Mesenchymal stem cell (in vitro differentiated cells and primary cell): ENCODE results near the gene TCEAL9.
A peak's percentile ranks its signal among the peaks of the same experiment; 100 is the strongest.
"Not testable (repeated sequence)": the region's sequence is repeated elsewhere in the genome, so short reads cannot be mapped to it uniquely, and the experiment has no call there.

Experiments
- DNase-seq: peaks from one replicate; pipeline ENCODE4 v3.0.0-alpha.2; 2013
- H2AFZ ChIP-seq: one replicate; pipeline ENCODE4 v1.6.1; 2013; ENCODE audit warnings: low read depth, mild to moderate bottlenecking, control low read depth, inconsistent platforms, low read length, moderate library complexity
- H2AK5ac ChIP-seq: 2 replicates; pipeline ENCODE4 v1.6.1; 2013; ENCODE audit warnings: low read length, moderate library complexity, mild to moderate bottlenecking, inconsistent platforms; ENCODE audit not compliant: severe bottlenecking
- H2BK120ac ChIP-seq: one replicate; pipeline ENCODE4 v1.6.1; 2013; ENCODE audit warnings: low read depth, mild to moderate bottlenecking, inconsistent platforms, low read length, moderate library complexity
- H2BK12ac ChIP-seq, 2 experiments: one replicate each; pipeline ENCODE4 v1.6.1; 2013; ENCODE audit warnings: inconsistent platforms in 2 of 2, low read length in 2 of 2, mild to moderate bottlenecking in 2 of 2, moderate library complexity in 2 of 2, control low read depth in 1 of 2
- H2BK15ac ChIP-seq: one replicate; pipeline ENCODE4 v1.6.1; 2013; ENCODE audit warnings: mild to moderate bottlenecking, low read depth, inconsistent platforms; ENCODE audit not compliant: poor library complexity, severe bottlenecking
- H2BK5ac ChIP-seq: 2 replicates; pipeline ENCODE4 v1.6.1; 2013; ENCODE audit warnings: low read depth, mild to moderate bottlenecking, low read length, control low read depth, inconsistent platforms; ENCODE audit not compliant: poor library complexity, severe bottlenecking
- H3K14ac ChIP-seq, 2 experiments: one replicate each; pipeline ENCODE4 v1.6.1; 2013; ENCODE audit warnings: inconsistent platforms in 2 of 2, low read length in 2 of 2, control low read depth in 1 of 2, mild to moderate bottlenecking in 1 of 2, moderate library complexity in 1 of 2
- H3K18ac ChIP-seq, 2 experiments: one replicate each; pipeline ENCODE4 v1.6.1; 2013; ENCODE audit warnings: inconsistent platforms in 2 of 2, low read length in 2 of 2, control low read depth in 1 of 2, low read depth in 1 of 2, mild to moderate bottlenecking in 1 of 2
- H3K23ac ChIP-seq, 2 experiments: one replicate each; pipeline ENCODE4 v1.6.1; 2013; ENCODE audit warnings: inconsistent platforms in 2 of 2, low read length in 2 of 2, mild to moderate bottlenecking in 2 of 2, moderate library complexity in 2 of 2, control low read depth in 1 of 2
- H3K27ac ChIP-seq: 2 replicates; pipeline ENCODE4 v1.5.1; 2013; ENCODE audit warnings: mild to moderate bottlenecking, moderate library complexity, low read length, control low read depth, inconsistent platforms; ENCODE audit not compliant: poor library complexity, severe bottlenecking
- H3K27me3 ChIP-seq, 2 experiments: 2 replicates each; pipeline versions ENCODE4 v1.6.1 to v1.7.0; 2013; ENCODE audit warnings: low read length in 2 of 2, mild to moderate bottlenecking in 2 of 2, moderate library complexity in 2 of 2, control low read depth in 1 of 2, inconsistent platforms in 1 of 2; ENCODE audit not compliant: control insufficient read depth in 1 of 2, insufficient read depth in 1 of 2
- H3K36me3 ChIP-seq, 2 experiments: 2 replicates each; pipeline versions ENCODE4 v1.6.1 to v1.7.0; 2013; ENCODE audit warnings: low read length in 2 of 2, control low read depth in 1 of 2, inconsistent platforms in 1 of 2, low read depth in 1 of 2, mild to moderate bottlenecking in 1 of 2; ENCODE audit not compliant: insufficient read depth in 2 of 2, control insufficient read depth in 1 of 2
- H3K4ac ChIP-seq, 2 experiments: one replicate each; pipeline ENCODE4 v1.6.1; 2013; ENCODE audit warnings: inconsistent platforms in 2 of 2, low read length in 2 of 2, mild to moderate bottlenecking in 2 of 2, moderate library complexity in 2 of 2, control low read depth in 1 of 2, low read depth in 1 of 2
- H3K4me1 ChIP-seq: 2 replicates; pipeline ENCODE4 v1.6.1; 2013; ENCODE audit warnings: low read depth, low read length, control low read depth; ENCODE audit not compliant: control insufficient read depth, insufficient read depth
- H3K4me2 ChIP-seq: 2 replicates; pipeline ENCODE4 v1.6.1; 2013; ENCODE audit warnings: low read length, mild to moderate bottlenecking, inconsistent platforms; ENCODE audit not compliant: poor library complexity, severe bottlenecking
- H3K4me3 ChIP-seq, 2 experiments: 2 replicates each; pipeline versions ENCODE4 v1.5.1 to v1.7.0; 2013; ENCODE audit warnings: low read length in 2 of 2, mild to moderate bottlenecking in 2 of 2, control low read depth in 1 of 2, low read depth in 1 of 2; ENCODE audit not compliant: insufficient read depth in 1 of 2
- H3K79me1 ChIP-seq: replicated peaks from 2 replicates; pipeline ENCODE4 v1.6.1; 2013; ENCODE audit warnings: mild to moderate bottlenecking, control low read depth, low read length, inconsistent platforms; ENCODE audit not compliant: poor library complexity, severe bottlenecking
- H3K9ac ChIP-seq: 2 replicates; pipeline ENCODE4 v1.7.0; 2013; ENCODE audit warnings: mild to moderate bottlenecking, low read length, moderate library complexity
- H3K9me3 ChIP-seq: 2 replicates; pipeline ENCODE4 v1.7.0; 2013; ENCODE audit warnings: mild to moderate bottlenecking, low read length; ENCODE audit not compliant: control insufficient read depth
- H4K8ac ChIP-seq: one replicate; pipeline ENCODE4 v1.6.1; 2013; ENCODE audit warnings: inconsistent platforms, mild to moderate bottlenecking, low read length, moderate library complexity
- H4K91ac ChIP-seq: one replicate; pipeline ENCODE4 v1.6.1; 2013; ENCODE audit warnings: mild to moderate bottlenecking, low read length, inconsistent platforms
- WGBS: methylation state at CpG from one replicate; pipeline ENCODE4 v1.1.7; 2013; ENCODE audit warnings: mixed read lengths; 5-methylcytosine and 5-hydroxymethylcytosine counted together

Gene TCEAL9

GRCh38 chrX:103357871-103358270 lies 1.6 kb downstream of the TCEAL9 start:
- H2AFZ ChIP-seq, result no peak overlapping the region

DNA sequence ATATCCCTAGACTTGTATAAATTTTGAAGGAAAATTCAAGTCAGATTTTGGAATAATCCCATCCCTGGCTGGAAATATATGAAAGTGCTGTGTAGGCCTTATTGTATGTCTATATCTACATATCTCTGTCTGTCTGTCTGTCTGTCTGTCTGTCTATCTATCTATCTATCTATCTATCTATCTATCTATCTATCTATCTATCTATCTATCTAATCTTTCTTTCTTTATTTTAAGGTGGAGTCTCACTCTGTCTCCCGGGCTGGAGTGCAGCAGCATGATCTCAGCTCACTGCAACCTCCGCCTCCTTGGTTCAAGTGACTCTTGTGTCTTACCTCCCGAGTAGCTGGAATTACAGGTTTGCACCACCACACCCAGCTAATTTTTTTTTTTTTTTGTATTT lies 3.3 kb downstream of the TCEAL9 start:
- not testable (repeated sequence) for H2BK12ac ChIP-seq, H3K4me3 ChIP-seq, H3K9me3 ChIP-seq, H3K4ac ChIP-seq, H2BK5ac ChIP-seq, H3K9ac ChIP-seq, DNase-seq, H3K79me1 ChIP-seq, H2AFZ ChIP-seq, H3K27me3 ChIP-seq, H3K18ac ChIP-seq, H2BK15ac ChIP-seq, H4K91ac ChIP-seq, H3K23ac ChIP-seq, H2AK5ac ChIP-seq, H3K27ac ChIP-seq, H3K14ac ChIP-seq, H2BK120ac ChIP-seq, H3K4me1 ChIP-seq, H4K8ac ChIP-seq, H3K4me2 ChIP-seq
- WGBS, result 100% methylated on average over 2 of the region's 3 CpGs
- H3K36me3 ChIP-seq, result peaks cover 0 to 10% of the 10 kb centered on the region in 2 experiments

More at GRCh38 chrX:103357871-103358270, 1.6 kb downstream of the TCEAL9 start:
- peaks cover 2% of the 10 kb centered on the region for H3K4me1 ChIP-seq
- no peak overlapping the region for H4K8ac ChIP-seq
- no peak overlapping the region for H2BK120ac ChIP-seq
- no CpG with 5 or more reads among the region's 2 CpGs for WGBS
- peak overlapping the region; percentile 99 for H3K9ac ChIP-seq
- H3K4me3 ChIP-seq, result peak overlapping the region in 1 of 2 experiments; percentile 89
- no peak overlapping the region for H2BK5ac ChIP-seq
- peak overlapping the region; percentile 61 for H3K4me2 ChIP-seq
- no peaks in the 10 kb centered on the region for H3K79me1 ChIP-seq
- no peak overlapping the region for H2BK15ac ChIP-seq
- H3K9me3 ChIP-seq, result no peaks in the 10 kb centered on the region
- H4K91ac ChIP-seq, result no peak overlapping the region
- no peak overlapping the region for H3K23ac ChIP-seq
- H3K4ac ChIP-seq, result no peak overlapping the region
- no peak overlapping the region for H2AK5ac ChIP-seq
- H3K27ac ChIP-seq, result no peak overlapping the region
- H2BK12ac ChIP-seq, result no peak overlapping the region
- H3K14ac ChIP-seq, result no peak overlapping the region
- peaks cover 0 to 10% of the 10 kb centered on the region in 2 experiments for H3K36me3 ChIP-seq
- H3K27me3 ChIP-seq, result peaks cover 0 to 7% of the 10 kb centered on the region in 2 experiments
- no peak for DNase-seq
- H3K18ac ChIP-seq, result no peak overlapping the region

GRCh38 chrX:103360092-103360491 lies 3.8 kb downstream of the TCEAL9 start:
- Histone ChIP-seq H3K18ac (no peak overlapping the region), H2BK120ac (no peak overlapping the region), H3K23ac (no peak overlapping the region), H2BK12ac (no peak overlapping the region), H2BK15ac (no peak overlapping the region), H2AFZ (no peak overlapping the region), H3K27me3 (peaks cover 0 to 7% of the 10 kb centered on the region in 2 experiments), H3K4me1 (peaks cover 2% of the 10 kb centered on the region), H2BK5ac (no peak overlapping the region), H3K79me1 (no peaks in the 10 kb centered on the region), H3K9ac (no peak overlapping the region), H3K4me2 (no peak overlapping the region), H3K36me3 (peaks cover 0 to 10% of the 10 kb centered on the region in 2 experiments), H3K9me3 (no peaks in the 10 kb centered on the region), H4K91ac (no peak overlapping the region), H3K14ac (no peak overlapping the region), H4K8ac (no peak overlapping the region), H3K4ac (no peak overlapping the region), H2AK5ac (no peak overlapping the region), H3K4me3 (no peak overlapping the region), H3K27ac (no peak overlapping the region)
- WGBS, result no CpG with 5 or more reads among the region's 2 CpGs
- DNase-seq, result no peak

DNA sequence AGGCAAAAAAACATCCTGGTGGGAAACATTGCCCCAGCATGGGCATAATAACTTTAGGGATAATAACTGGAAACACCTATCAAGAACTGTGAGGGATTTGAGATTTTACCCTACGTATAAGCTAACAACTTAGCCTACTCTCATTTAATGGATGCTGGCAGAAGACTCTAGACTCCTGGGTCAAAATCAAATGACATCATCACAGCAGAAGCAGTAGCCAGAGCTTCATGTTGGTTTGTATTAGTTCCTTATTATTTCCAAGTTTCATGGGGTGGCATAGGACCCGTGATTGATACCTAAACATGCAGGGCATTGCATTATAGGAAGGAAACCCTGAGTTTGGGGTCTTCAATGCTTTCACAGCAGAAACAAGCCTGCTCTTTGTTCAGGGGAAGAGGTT lies 4.6 kb downstream of the TCEAL9 start:
- no peak overlapping the region for H3K4me3 ChIP-seq
- H2AFZ ChIP-seq, result no peak overlapping the region
- H3K79me1 ChIP-seq, result no peaks in the 10 kb centered on the region
- H4K91ac ChIP-seq, result no peak overlapping the region
- H2BK120ac ChIP-seq, result no peak overlapping the region
- H3K14ac ChIP-seq, result no peak overlapping the region
- no peak overlapping the region for H2BK15ac ChIP-seq
- no peak overlapping the region for H3K18ac ChIP-seq
- no peak overlapping the region for H3K9ac ChIP-seq
- H3K27me3 ChIP-seq, result peaks cover 0 to 7% of the 10 kb centered on the region in 2 experiments
- H2AK5ac ChIP-seq, result no peak overlapping the region
- H3K4me2 ChIP-seq, result no peak overlapping the region
- peaks cover 0 to 10% of the 10 kb centered on the region in 2 experiments for H3K36me3 ChIP-seq
- no peak overlapping the region for H4K8ac ChIP-seq
- peaks cover 2% of the 10 kb centered on the region for H3K4me1 ChIP-seq
- no peak for DNase-seq
- H2BK5ac ChIP-seq, result no peak overlapping the region
- H3K23ac ChIP-seq, result no peak overlapping the region
- H2BK12ac ChIP-seq, result no peak overlapping the region
- H3K9me3 ChIP-seq, result no peaks in the 10 kb centered on the region
- no peak overlapping the region for H3K4ac ChIP-seq
- no peak overlapping the region for H3K27ac ChIP-seq
- WGBS, result 100% methylated on average over 1 of the region's 2 CpGs
